ENCODE results near the gene CCDC124. TPM values are rescaled to one million over a fixed set of nuclear protein-coding genes. Genes with fewer than 3 reads are reported as not detected.

Gene CCDC124
- total RNA-seq, 1 donor from 2014 or later, result 122 TPM

GRCh38 chr19:17953869-17954268, 21.1 kb downstream of the CCDC124 start:
- Mint-ChIP-seq H3K4me3 (peak overlapping the region; percentile 58), H3K36me3 (ENCODE audit: low read depth) (no peaks in the 10 kb centered on the region), H3K9me3 (no peaks in the 10 kb centered on the region), H3K27ac (ENCODE audit: unreplicated experiment) (no peak overlapping the region), H3K4me1 (peaks cover 37% of the 10 kb centered on the region), H3K27me3 (ENCODE audit: low read depth) (peaks cover 80% of the 10 kb centered on the region)
- no peak for TF ChIP-seq CTCF (conservative IDR thresholded peaks at IDR 0.05)
- DNase-seq (ENCODE audit: low read depth, low spot score), result no peak

- peaks cover 32% of the 10 kb centered on the region for H3K4me1 Mint-ChIP-seq
- no peaks in the 10 kb centered on the region for H3K9me3 Mint-ChIP-seq
- H3K27me3 Mint-ChIP-seq (ENCODE audit: low read depth), result peaks cover 75% of the 10 kb centered on the region
- no peak for DNase-seq (ENCODE audit: low read depth, low spot score)
- H3K27ac Mint-ChIP-seq (ENCODE audit: unreplicated experiment), result no peak overlapping the region
- no peaks in the 10 kb centered on the region for H3K36me3 Mint-ChIP-seq (ENCODE audit: low read depth)
- no peak for TF ChIP-seq CTCF (conservative IDR thresholded peaks at IDR 0.05)
- H3K4me3 Mint-ChIP-seq, result no peak overlapping the region
Observed at GRCh38 chr19:17954401-17954800, 21.6 kb downstream of the CCDC124 start.

- Mint-ChIP-seq H3K9me3 (no peaks in the 10 kb centered on the region), H3K27me3 (ENCODE audit: low read depth) (peaks cover 50% of the 10 kb centered on the region), H3K4me1 (peaks cover 8% of the 10 kb centered on the region), H3K27ac (ENCODE audit: unreplicated experiment) (peak overlapping the region; percentile 60), H3K36me3 (ENCODE audit: low read depth) (no peaks in the 10 kb centered on the region), H3K4me3 (no peak overlapping the region)
- no peak for TF ChIP-seq CTCF (conservative IDR thresholded peaks at IDR 0.05)
- no peak for DNase-seq (ENCODE audit: low read depth, low spot score)
Observed at GRCh38 chr19:17957149-17957849, 24.5 kb downstream of the CCDC124 start.

- H3K4me3 Mint-ChIP-seq, result no peak overlapping the region
- no peak overlapping the region for H3K27ac Mint-ChIP-seq (ENCODE audit: unreplicated experiment)
- peaks cover 8% of the 10 kb centered on the region for H3K4me1 Mint-ChIP-seq
- DNase-seq (ENCODE audit: low read depth, low spot score), result no peak
- no peaks in the 10 kb centered on the region for H3K9me3 Mint-ChIP-seq
- peaks cover 44% of the 10 kb centered on the region for H3K27me3 Mint-ChIP-seq (ENCODE audit: low read depth)
- no peak for TF ChIP-seq CTCF (conservative IDR thresholded peaks at IDR 0.05)
- H3K36me3 Mint-ChIP-seq (ENCODE audit: low read depth), result no peaks in the 10 kb centered on the region
Observed at GRCh38 chr19:17957885-17958284, 25.1 kb downstream of the CCDC124 start.

GRCh38 chr19:17963936-17964691, 31.3 kb downstream of the CCDC124 start:
- Mint-ChIP-seq H3K4me3 (peak overlapping the region; percentile 54), H3K4me1 (peaks cover 4% of the 10 kb centered on the region), H3K27me3 (ENCODE audit: low read depth) (peaks cover 39% of the 10 kb centered on the region), H3K9me3 (no peaks in the 10 kb centered on the region), H3K36me3 (ENCODE audit: low read depth) (no peaks in the 10 kb centered on the region), H3K27ac (ENCODE audit: unreplicated experiment) (no peak overlapping the region)
- DNase-seq (ENCODE audit: low read depth, low spot score), result no peak
- no peak for TF ChIP-seq CTCF (conservative IDR thresholded peaks at IDR 0.05)
